GM10266 (cell line): ENCODE results near the gene ADA.
"Not testable (repeated sequence)": the region's sequence is repeated elsewhere in the genome, so short reads cannot be mapped to it uniquely, and the experiment has no call there.

Experiments
- DNase-seq: peaks from one replicate; pipeline ENCODE4 v3.0.0; 2012; ENCODE audit errors: extremely low spot score
- TF ChIP-seq, protein P1 (sequence below): IDR thresholded peaks from 2 replicates; pipeline ENCODE4 v1.5.1; 2012; ENCODE audit warnings: mild to moderate bottlenecking, low read depth; ENCODE audit not compliant: control insufficient read depth, insufficient read depth; ENCODE audit errors: missing control alignments

The ADA gene

DNA sequence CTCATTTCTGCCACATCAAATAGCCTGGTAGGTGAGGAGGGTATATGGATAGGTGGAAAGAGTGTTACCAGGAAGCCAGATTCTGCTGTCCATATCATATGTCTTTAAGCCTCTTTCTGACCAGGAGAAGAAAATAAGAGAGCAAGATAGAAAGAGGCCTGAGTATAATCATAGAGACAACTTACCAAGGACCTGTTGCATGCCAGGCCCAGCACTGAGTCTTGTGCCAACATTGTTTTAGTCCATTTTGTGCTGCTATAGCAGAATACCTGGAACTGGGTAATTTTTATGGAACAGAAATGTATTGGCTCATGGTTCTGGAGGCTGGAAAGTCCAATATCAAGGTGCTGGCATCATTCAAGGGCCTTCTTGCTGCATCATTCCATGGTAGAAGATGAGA lies 7.3 kb upstream of the ADA start:
- no peak for DNase-seq
- TF ChIP-seq, protein P1, sequence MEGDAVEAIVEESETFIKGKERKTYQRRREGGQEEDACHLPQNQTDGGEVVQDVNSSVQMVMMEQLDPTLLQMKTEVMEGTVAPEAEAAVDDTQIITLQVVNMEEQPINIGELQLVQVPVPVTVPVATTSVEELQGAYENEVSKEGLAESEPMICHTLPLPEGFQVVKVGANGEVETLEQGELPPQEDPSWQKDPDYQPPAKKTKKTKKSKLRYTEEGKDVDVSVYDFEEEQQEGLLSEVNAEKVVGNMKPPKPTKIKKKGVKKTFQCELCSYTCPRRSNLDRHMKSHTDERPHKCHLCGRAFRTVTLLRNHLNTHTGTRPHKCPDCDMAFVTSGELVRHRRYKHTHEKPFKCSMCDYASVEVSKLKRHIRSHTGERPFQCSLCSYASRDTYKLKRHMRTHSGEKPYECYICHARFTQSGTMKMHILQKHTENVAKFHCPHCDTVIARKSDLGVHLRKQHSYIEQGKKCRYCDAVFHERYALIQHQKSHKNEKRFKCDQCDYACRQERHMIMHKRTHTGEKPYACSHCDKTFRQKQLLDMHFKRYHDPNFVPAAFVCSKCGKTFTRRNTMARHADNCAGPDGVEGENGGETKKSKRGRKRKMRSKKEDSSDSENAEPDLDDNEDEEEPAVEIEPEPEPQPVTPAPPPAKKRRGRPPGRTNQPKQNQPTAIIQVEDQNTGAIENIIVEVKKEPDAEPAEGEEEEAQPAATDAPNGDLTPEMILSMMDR = no peak

DNA sequence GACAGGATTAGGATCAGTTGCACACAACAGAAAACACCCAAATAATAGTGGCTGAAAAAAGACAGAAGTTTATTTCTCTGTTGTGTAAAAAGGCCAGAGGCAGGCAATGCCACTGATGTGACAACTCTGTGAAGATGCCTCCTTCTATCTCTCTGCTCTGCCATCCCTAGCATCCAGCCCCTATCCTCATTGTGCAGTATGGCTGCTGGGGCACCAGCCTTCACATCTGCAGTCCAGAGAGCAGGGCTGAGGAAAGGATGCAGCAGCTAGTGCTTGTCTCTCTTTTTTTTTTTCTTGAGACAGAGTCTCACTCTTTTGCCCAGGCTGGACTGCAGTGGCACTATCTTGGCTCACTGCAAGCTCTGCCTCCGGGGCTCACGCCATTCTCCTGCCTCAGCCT lies 6.4 kb upstream of the ADA start:
- TF ChIP-seq, protein P1 = no peak
- DNase-seq = no peak

DNA sequence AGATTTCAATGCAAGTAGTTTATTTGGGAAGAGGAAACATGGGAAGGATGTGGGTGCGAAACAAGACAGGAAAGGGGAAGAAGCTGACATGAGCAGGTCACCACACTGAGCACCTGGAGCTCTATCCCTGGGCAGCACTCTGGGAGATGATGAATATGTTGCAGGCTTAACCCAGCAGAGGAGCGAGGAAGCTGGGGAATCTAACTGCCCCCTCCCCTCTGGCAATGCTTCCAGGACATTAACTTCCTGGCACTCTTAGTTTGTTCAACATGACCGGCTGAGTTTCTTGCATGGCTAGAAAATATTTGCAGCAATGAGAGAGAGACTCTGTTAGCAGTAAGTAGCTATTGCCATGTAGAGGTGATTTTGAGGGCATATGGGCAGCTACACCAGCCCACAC lies 4.9 kb upstream of the ADA start:
- TF ChIP-seq, protein P1 = no peak
- DNase-seq = no peak

GRCh38 chr20:44654210-44654609 lies 2.7 kb upstream of the ADA start:
- not testable (repeated sequence) for DNase-seq

DNA sequence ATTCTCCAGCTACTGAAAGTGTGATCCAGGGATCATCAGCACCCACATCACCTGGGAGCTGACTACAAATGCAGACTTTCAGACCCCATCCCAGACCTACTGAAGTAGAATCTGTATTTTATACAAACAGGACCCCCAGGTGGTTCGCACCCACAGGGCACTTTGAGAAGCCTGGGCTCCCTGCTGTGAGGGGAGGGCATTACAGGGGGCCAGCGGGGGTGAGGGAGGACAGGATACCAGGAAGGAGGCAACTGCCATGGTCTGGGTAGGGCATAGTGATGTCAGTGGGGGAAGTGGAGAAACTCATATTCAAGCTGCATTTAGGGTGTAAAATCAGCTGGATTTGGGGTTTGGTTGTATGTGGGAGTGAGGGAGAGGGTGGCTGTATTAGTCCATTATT lies 2.0 kb upstream of the ADA start:
- no peak for DNase-seq
- TF ChIP-seq, protein P1 = no peak

- TF ChIP-seq, protein P1 = no peak
- DNase-seq = no peak
These were observed 140 bp downstream of the ADA start for GRCh38 chr20:44651434-44651683.

DNA sequence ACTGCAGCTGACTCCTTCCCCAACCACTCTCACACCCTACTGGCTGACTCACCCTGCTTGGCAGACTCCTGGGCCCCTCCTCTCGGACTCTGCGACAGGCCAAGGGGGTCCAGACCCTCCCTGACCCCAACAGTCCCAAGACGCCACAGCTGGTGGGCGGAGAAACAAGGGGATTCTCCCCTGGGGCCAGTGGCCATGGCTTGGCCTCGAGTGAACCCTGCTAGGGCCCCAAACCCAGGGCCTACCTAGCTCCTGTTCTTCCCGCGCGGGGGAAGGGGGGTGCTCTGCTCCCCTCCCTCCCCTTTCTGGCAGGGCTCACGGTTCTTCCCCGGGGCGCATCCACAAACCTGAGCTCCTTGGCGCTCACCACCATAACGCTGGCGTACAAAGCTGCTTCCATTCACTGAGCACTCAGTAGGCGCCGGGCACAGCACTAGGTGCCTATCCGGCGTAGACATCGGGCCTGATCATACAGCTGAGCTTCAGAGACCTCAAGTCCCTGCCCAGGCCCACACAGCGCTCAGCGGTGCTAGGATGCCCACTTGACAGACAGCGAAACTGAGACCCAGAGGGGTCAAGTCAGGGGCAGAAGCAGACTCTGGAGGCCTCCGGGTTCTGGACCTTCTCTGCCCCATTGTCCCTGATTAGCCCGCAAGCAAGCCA lies 597 bp downstream of the ADA start:
- DNase-seq = no peak
- TF ChIP-seq, protein P1 = no peak

DNA sequence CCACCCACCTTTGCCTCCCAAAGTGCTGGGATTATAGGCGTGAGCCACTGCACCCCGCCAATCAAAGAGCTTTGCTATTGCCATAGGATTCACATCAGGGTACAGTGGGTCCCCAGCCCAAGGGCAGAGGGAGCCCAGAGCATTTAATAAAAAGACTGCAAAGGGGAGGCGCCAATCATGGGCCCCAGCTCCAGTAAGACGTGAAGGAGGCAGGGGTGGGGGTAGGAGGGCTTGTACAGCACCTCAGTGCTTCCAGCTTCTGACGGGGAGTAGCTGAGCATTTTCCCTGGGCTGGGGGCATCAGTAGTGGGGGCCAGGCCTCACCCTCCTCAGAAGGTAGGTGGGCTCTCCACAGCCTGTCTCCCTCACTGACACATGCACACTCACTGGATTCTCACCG lies 1.5 kb downstream of the ADA start:
- no peak for DNase-seq
- TF ChIP-seq, protein P1 = no peak
